Endothelial cell of umbilical vein (primary cell): ENCODE measurements around the gene FBXW9. TPM values are rescaled to one million over a fixed set of nuclear protein-coding genes. Genes with fewer than 3 reads are reported as not detected.
A peak's percentile ranks its signal among the peaks of the same experiment; 100 is the strongest.

ENCODE experiments used
- BruUV-seq: library from RNA; stranded (reverse); fragments of 400-500 nt; replicated peaks from 2 replicates; lab custom pipeline; 2021; lab: Mats Ljungman, UMichigan
- CTCF ChIA-PET: fragments of 300-600, 350-600 bp; sonication (Branson Sonifier 250); formaldehyde crosslinking; loops from one replicate; lab custom pipeline; 2021; ENCODE audit warnings: antibody characterized with exemption, inconsistent platforms; lab: Charles Lee
- POLR2A ChIA-PET: fragments of 300-600, 350-600 bp; sonication (Branson Sonifier 250); formaldehyde crosslinking; loops from one replicate; lab custom pipeline; 2021; ENCODE audit warnings: antibody characterized with exemption, inconsistent platforms; lab: Charles Lee
- DNase-seq: peaks from one replicate; pipeline ENCODE4 v3.0.0-alpha.2; 2011; ENCODE audit warnings: low read depth, low spot score
- FAIRE-seq: peaks from 2 replicates; lab custom pipeline; 2011; peaks lifted over from hg19 to GRCh38; lab: Jason Lieb, UNC
- H2AFZ ChIP-seq: 2 replicates; pipeline ENCODE4 v1.6.0; 2012; ENCODE audit warnings: low read depth, low read length, control low read depth, inconsistent platforms
- H3K27ac ChIP-seq: 2 replicates; pipeline ENCODE4 v1.5.1; 2011; ENCODE audit warnings: low read depth, mild to moderate bottlenecking, control low read depth, low read length, moderate library complexity; ENCODE audit not compliant: insufficient read depth
- H3K27me3 ChIP-seq, 2 experiments: 2 replicates each; pipeline versions ENCODE4 v1.6.0 to v1.6.1; 2011; ENCODE audit warnings: low read length in 2 of 2, mixed read lengths in 1 of 2; ENCODE audit not compliant: control insufficient read depth in 2 of 2, insufficient read depth in 2 of 2
- H3K36me3 ChIP-seq, 2 experiments: 2 replicates in 1 of 2; 3 replicates in 1 of 2; pipeline ENCODE4 v1.5.1; 2011; ENCODE audit warnings: low read length in 2 of 2, mild to moderate bottlenecking in 1 of 2, moderate library complexity in 1 of 2; ENCODE audit not compliant: control insufficient read depth in 2 of 2, insufficient read depth in 2 of 2; ENCODE audit errors: extremely low read depth in 1 of 2
- H3K4me1 ChIP-seq: 3 replicates; pipeline ENCODE4 v1.5.1; 2011; ENCODE audit warnings: mild to moderate bottlenecking, low read length; ENCODE audit not compliant: control insufficient read depth, insufficient read depth; ENCODE audit errors: extremely low read depth
- H3K4me2 ChIP-seq: 2 replicates; pipeline ENCODE4 v1.6.1; 2011; ENCODE audit warnings: low read length, control low read depth, mixed read lengths; ENCODE audit not compliant: insufficient read depth
- H3K4me3 ChIP-seq, 3 experiments: fragments of 200-600 bp in 1 of 3; sonication (generic), shearing (Covaris generic) in 1 of 3; replicated peaks in 1 of 3; 2 replicates each; pipeline ENCODE4 v1.5.1; 2011 to 2016; ENCODE audit warnings: control low read depth in 3 of 3, low read length in 3 of 3, mild to moderate bottlenecking in 2 of 3, inconsistent platforms in 1 of 3, low read depth in 1 of 3, moderate library complexity in 1 of 3; ENCODE audit not compliant: insufficient read depth in 1 of 3
- H3K79me2 ChIP-seq: 2 replicates; pipeline ENCODE4 v1.6.0; 2012; ENCODE audit warnings: low read length, inconsistent platforms; ENCODE audit not compliant: control insufficient read depth, insufficient read depth
- H3K9ac ChIP-seq: replicated peaks from 2 replicates; pipeline ENCODE3; 2011; ENCODE audit warnings: low read length, control low read depth; ENCODE audit not compliant: insufficient read depth; ENCODE audit errors: extremely low read depth
- H3K9me1 ChIP-seq: replicated peaks from 3 replicates; pipeline ENCODE4 v1.6.0; 2011; ENCODE audit warnings: mild to moderate bottlenecking, low read length; ENCODE audit not compliant: control insufficient read depth, insufficient read depth; ENCODE audit errors: extremely low read depth
- H3K9me3 ChIP-seq: replicated peaks from 2 replicates; pipeline ENCODE4 v1.5.1; 2012; ENCODE audit warnings: low read length, inconsistent platforms; ENCODE audit not compliant: control insufficient read depth, insufficient read depth
- H4K20me1 ChIP-seq: replicated peaks from 2 replicates; pipeline ENCODE3; 2011; ENCODE audit warnings: mild to moderate bottlenecking, low read length; ENCODE audit not compliant: control insufficient read depth, insufficient read depth; ENCODE audit errors: extremely low read depth
- EZH2 ChIP-seq: IDR thresholded peaks from 2 replicates; pipeline ENCODE4 v1.6.1; 2012; ENCODE audit warnings: borderline replicate concordance, low read depth, mild to moderate bottlenecking, moderate library complexity, low read length, inconsistent platforms; ENCODE audit not compliant: severe bottlenecking
- FOS ChIP-seq: IDR thresholded peaks from 2 replicates; pipeline ENCODE4 v1.6.1; 2011; ENCODE audit warnings: mild to moderate bottlenecking, low read length, moderate library complexity, borderline replicate concordance; ENCODE audit not compliant: insufficient read depth
- GATA2 ChIP-seq: IDR thresholded peaks from 2 replicates; pipeline ENCODE4 v1.7.0; 2011; ENCODE audit warnings: low read depth, mild to moderate bottlenecking, moderate library complexity, mixed read lengths, low read length; ENCODE audit not compliant: insufficient read length, insufficient read depth
- JUN ChIP-seq: IDR thresholded peaks from 2 replicates; pipeline ENCODE4 v1.6.1; 2011; ENCODE audit warnings: borderline replicate concordance, low read depth; ENCODE audit not compliant: insufficient read length, insufficient read depth
- MYC ChIP-seq: IDR thresholded peaks from one replicate; pipeline ENCODE4 v1.6.1; 2011; ENCODE audit warnings: mild to moderate bottlenecking, low read depth, low read length
- POLR2A ChIP-seq: IDR thresholded peaks from 2 replicates; pipeline ENCODE4 v1.6.1; 2012; ENCODE audit warnings: low read depth, mild to moderate bottlenecking, control low read depth, low read length
- POLR2AphosphoS5 ChIP-seq: IDR thresholded peaks from 2 replicates; pipeline ENCODE4 v1.6.1; 2012; ENCODE audit warnings: low read depth, mild to moderate bottlenecking, control low read depth, low read length, moderate library complexity; ENCODE audit not compliant: insufficient read depth
- dilution Hi-C: fragments of 300-500 bp; cut with MboI; formaldehyde crosslinking; loops from one replicate; pipeline ENCODE4 v1.15.0; 2019; ENCODE audit warnings: low sequenced_read_pairs; ENCODE audit not compliant: extremely low pct_ligation_motif_present
- intact Hi-C: fragments of 100-400 bp; cut with micrococcal nuclease; formaldehyde crosslinking; loops from one replicate; pipeline ENCODE4 v1.10.0; 2022
- polyA plus RNA-seq, 4 experiments: library from polyadenylated mRNA; depleted of rRNA in 3 of 4; stranded (reverse) in 3 of 4; unstranded in 1 of 4; fragments of >200 nt; gene quantifications; 2 replicates each; pipeline versions ENCODE4 v1.2.1 to v1.2.3, GENCODE V29; 2011 to 2012; ENCODE audit warnings: missing spikeins in 1 of 4
- total RNA-seq: library from RNA; stranded (reverse); gene quantifications from 2 replicates; pipeline ENCODE4 v1.2.3, GENCODE V29; 2021
- TF ChIP-seq, protein P1 (sequence below), 2 donors: IDR thresholded peaks; 1 replicate in 1 of 2; 2 replicates in 1 of 2; pipeline ENCODE4 v1.5.1; 2011; ENCODE audit warnings: low read length in 2 of 2, mild to moderate bottlenecking in 2 of 2, moderate library complexity in 2 of 2, control low read depth in 1 of 2, inconsistent platforms in 1 of 2, low read depth in 1 of 2; ENCODE audit not compliant: insufficient read depth in 1 of 2; ENCODE audit errors: extremely low read depth in 1 of 2
- TF ChIP-seq, protein P2 (sequence below): IDR thresholded peaks from 2 replicates; pipeline ENCODE4 v1.6.1; 2011; ENCODE audit not compliant: insufficient read depth, insufficient read length

Gene FBXW9
- total and polyA plus RNA-seq, 2 donors (not counting 3 experiments of a cell fraction or from before 2014, with no cell fraction given), result 12.4 to 19.3 TPM

DNA sequence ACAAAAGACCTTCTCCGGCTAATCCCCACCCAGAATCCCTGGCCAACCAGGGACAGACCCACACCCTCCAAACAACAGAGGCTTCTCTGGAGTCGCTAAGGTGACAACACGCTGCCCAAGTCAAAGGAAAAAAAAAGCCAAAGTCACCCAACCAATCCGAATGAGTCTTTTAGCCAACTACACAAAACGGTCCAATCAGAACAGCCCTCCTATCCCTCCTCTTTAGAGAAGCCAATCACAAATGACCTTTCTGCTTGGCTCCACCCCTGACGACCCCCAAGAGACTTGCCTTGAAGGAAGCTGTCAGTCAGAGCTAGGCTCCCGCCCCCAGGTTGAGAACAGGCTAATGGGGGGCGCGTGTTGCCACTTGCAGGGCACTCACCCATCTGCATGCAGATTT lies 6.6 kb upstream of the FBXW9 start:
- no TSS peak for BruUV-seq
- no peaks in the 10 kb centered on the region for H3K27me3 ChIP-seq
- ChIA-PET CTCF (no interaction called here), POLR2A (no interaction called here)
- no peak overlapping the region for H3K27ac ChIP-seq
- H4K20me1 ChIP-seq, result no peaks in the 10 kb centered on the region
- FAIRE-seq (peak; percentile 59), DNase-seq (peak; percentile 60)
- intact Hi-C loops, result no loop called here
- TF ChIP-seq POLR2A, result no peak
- TF ChIP-seq FOS, result no peak
- TF ChIP-seq, protein P1, sequence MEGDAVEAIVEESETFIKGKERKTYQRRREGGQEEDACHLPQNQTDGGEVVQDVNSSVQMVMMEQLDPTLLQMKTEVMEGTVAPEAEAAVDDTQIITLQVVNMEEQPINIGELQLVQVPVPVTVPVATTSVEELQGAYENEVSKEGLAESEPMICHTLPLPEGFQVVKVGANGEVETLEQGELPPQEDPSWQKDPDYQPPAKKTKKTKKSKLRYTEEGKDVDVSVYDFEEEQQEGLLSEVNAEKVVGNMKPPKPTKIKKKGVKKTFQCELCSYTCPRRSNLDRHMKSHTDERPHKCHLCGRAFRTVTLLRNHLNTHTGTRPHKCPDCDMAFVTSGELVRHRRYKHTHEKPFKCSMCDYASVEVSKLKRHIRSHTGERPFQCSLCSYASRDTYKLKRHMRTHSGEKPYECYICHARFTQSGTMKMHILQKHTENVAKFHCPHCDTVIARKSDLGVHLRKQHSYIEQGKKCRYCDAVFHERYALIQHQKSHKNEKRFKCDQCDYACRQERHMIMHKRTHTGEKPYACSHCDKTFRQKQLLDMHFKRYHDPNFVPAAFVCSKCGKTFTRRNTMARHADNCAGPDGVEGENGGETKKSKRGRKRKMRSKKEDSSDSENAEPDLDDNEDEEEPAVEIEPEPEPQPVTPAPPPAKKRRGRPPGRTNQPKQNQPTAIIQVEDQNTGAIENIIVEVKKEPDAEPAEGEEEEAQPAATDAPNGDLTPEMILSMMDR (IDR thresholded peaks at IDR 0.05; ENCODE audit: extremely low read depth in 1 of 2, insufficient read depth in 1 of 2, low read depth in 1 of 2, low read length in 2 of 2), result no peak
- TF ChIP-seq EZH2, result no peak
- TF ChIP-seq JUN, result no peak
- TF ChIP-seq GATA2, result no peak
- no peak for TF ChIP-seq POLR2AphosphoS5
- no peak for TF ChIP-seq MYC
- TF ChIP-seq, protein P2, sequence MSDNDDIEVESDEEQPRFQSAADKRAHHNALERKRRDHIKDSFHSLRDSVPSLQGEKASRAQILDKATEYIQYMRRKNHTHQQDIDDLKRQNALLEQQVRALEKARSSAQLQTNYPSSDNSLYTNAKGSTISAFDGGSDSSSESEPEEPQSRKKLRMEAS, result no peak
- H3K79me2 ChIP-seq, result no peaks in the 10 kb centered on the region
- H2AFZ ChIP-seq, result no peak overlapping the region
- H3K9ac ChIP-seq, result no peak overlapping the region
- H3K4me1 ChIP-seq, result no peaks in the 10 kb centered on the region
- dilution Hi-C loops, result no loop called here
- peaks cover 17 to 54% of the 10 kb centered on the region in 2 experiments for H3K36me3 ChIP-seq
- H3K4me3 ChIP-seq, result no peak overlapping the region
- no peaks in the 10 kb centered on the region for H3K9me3 ChIP-seq
- no peak overlapping the region for H3K4me2 ChIP-seq
- no peaks in the 10 kb centered on the region for H3K9me1 ChIP-seq
